ENCODE measurements around the gene CD44. TPM values are rescaled to one million over a fixed set of nuclear protein-coding genes. Genes with fewer than 3 reads are reported as not detected.

Gene CD44
- polyA plus RNA-seq, 3 donors, result 8.7 to 9.7 (median 9.6) TPM

GRCh38 chr11:35239471-35240075 is 100.6 kb downstream of the CD44 start:
- DNase-seq (ENCODE audit: extremely low read depth in 1 of 11, low read depth in 9 of 11, low spot score in 4 of 11), result no peak

GRCh38 chr11:35241083-35241482 is 102.1 kb downstream of the CD44 start:
- no peak for DNase-seq (ENCODE audit: extremely low read depth in 1 of 11, low read depth in 9 of 11, low spot score in 4 of 11)

GRCh38 chr11:35241531-35241930 is 102.6 kb downstream of the CD44 start:
- no peak for DNase-seq (ENCODE audit: extremely low read depth in 1 of 11, low read depth in 9 of 11, low spot score in 4 of 11)

GRCh38 chr11:35242412-35243242 is 103.7 kb downstream of the CD44 start:
- DNase-seq (ENCODE audit: extremely low read depth in 1 of 11, low read depth in 9 of 11, low spot score in 4 of 11), result no peak

- DNase-seq (ENCODE audit: extremely low read depth in 1 of 11, low read depth in 9 of 11, low spot score in 4 of 11), result no peak
These were observed 104.8 kb downstream of the CD44 start for GRCh38 chr11:35243774-35244173.

- no peak for DNase-seq (ENCODE audit: extremely low read depth in 1 of 11, low read depth in 9 of 11, low spot score in 4 of 11)
These were observed 106.1 kb downstream of the CD44 start for GRCh38 chr11:35245056-35245455.

GRCh38 chr11:35245786-35246185 is 106.8 kb downstream of the CD44 start:
- DNase-seq (ENCODE audit: extremely low read depth in 1 of 11, low read depth in 9 of 11, low spot score in 4 of 11), result no peak

GRCh38 chr11:35246745-35247144 is 107.8 kb downstream of the CD44 start:
- no peak for DNase-seq (ENCODE audit: extremely low read depth in 1 of 11, low read depth in 9 of 11, low spot score in 4 of 11)

- DNase-seq (ENCODE audit: extremely low read depth in 1 of 11, low read depth in 9 of 11, low spot score in 4 of 11), result no peak
These were observed 108.5 kb downstream of the CD44 start for GRCh38 chr11:35247428-35247827.

GRCh38 chr11:35247863-35248262 is 108.9 kb downstream of the CD44 start:
- no peak for DNase-seq (ENCODE audit: extremely low read depth in 1 of 11, low read depth in 9 of 11, low spot score in 4 of 11)

GRCh38 chr11:35248558-35249323 is 109.8 kb downstream of the CD44 start:
- no peak for DNase-seq (ENCODE audit: extremely low read depth in 1 of 11, low read depth in 9 of 11, low spot score in 4 of 11)

GRCh38 chr11:35250192-35250591 is 111.2 kb downstream of the CD44 start:
- DNase-seq (ENCODE audit: extremely low read depth in 1 of 11, low read depth in 9 of 11, low spot score in 4 of 11), result no peak

GRCh38 chr11:35250621-35251020 is 111.7 kb downstream of the CD44 start:
- no peak for DNase-seq (ENCODE audit: extremely low read depth in 1 of 11, low read depth in 9 of 11, low spot score in 4 of 11)

- no peak for DNase-seq (ENCODE audit: extremely low read depth in 1 of 11, low read depth in 9 of 11, low spot score in 4 of 11)
These were observed 114.3 kb downstream of the CD44 start for GRCh38 chr11:35253237-35253636.

- no peak for DNase-seq (ENCODE audit: extremely low read depth in 1 of 11, low read depth in 9 of 11, low spot score in 4 of 11)
These were observed 116.5 kb downstream of the CD44 start for GRCh38 chr11:35255514-35255913.

- DNase-seq (ENCODE audit: extremely low read depth in 1 of 11, low read depth in 9 of 11, low spot score in 4 of 11), result no peak
These were observed 117.3 kb downstream of the CD44 start for GRCh38 chr11:35256296-35256695.

GRCh38 chr11:35257281-35257680 is 118.3 kb downstream of the CD44 start:
- DNase-seq (ENCODE audit: extremely low read depth in 1 of 11, low read depth in 9 of 11, low spot score in 4 of 11), result no peak

GRCh38 chr11:35259529-35259928 is 120.6 kb downstream of the CD44 start:
- DNase-seq (ENCODE audit: extremely low read depth in 1 of 11, low read depth in 9 of 11, low spot score in 4 of 11), result no peak

GRCh38 chr11:35260342-35260985 is 121.5 kb downstream of the CD44 start:
- DNase-seq (ENCODE audit: extremely low read depth in 1 of 11, low read depth in 9 of 11, low spot score in 4 of 11), result no peak

GRCh38 chr11:35261197-35261596 is 122.2 kb downstream of the CD44 start:
- no peak for DNase-seq (ENCODE audit: extremely low read depth in 1 of 11, low read depth in 9 of 11, low spot score in 4 of 11)

All from renal cortex interstitium (tissue), 11 donors.